Activated naive CD8-positive, alpha-beta T cell treated with anti-CD3 and anti-CD28 coated beads for 36 hours (primary cell): ENCODE results near the gene SERPINB6. TPM values are rescaled to one million over a fixed set of nuclear protein-coding genes. Genes with fewer than 3 reads are reported as not detected.
A peak's percentile ranks its signal among the peaks of the same experiment; 100 is the strongest.
"Not testable (repeated sequence)": the region's sequence is repeated elsewhere in the genome, so short reads cannot be mapped to it uniquely, and the experiment has no call there.

Source experiments
- DNase-seq: peaks from one replicate; pipeline ENCODE4 v3.0.0; 2021
- H3K27ac Mint-ChIP-seq: one replicate; pipeline ENCODE4 v1.8.0; 2022; ENCODE audit warnings: mild to moderate bottlenecking, moderate library complexity, mixed read lengths
- H3K27me3 Mint-ChIP-seq: one replicate; pipeline ENCODE4 v1.8.0; 2022; ENCODE audit warnings: mild to moderate bottlenecking, mixed read lengths
- H3K36me3 Mint-ChIP-seq: one replicate; pipeline ENCODE4 v1.8.0; 2021; ENCODE audit warnings: mild to moderate bottlenecking, mixed read lengths
- H3K4me1 Mint-ChIP-seq: one replicate; pipeline ENCODE4 v1.8.0; 2021; ENCODE audit warnings: mixed read lengths
- H3K4me3 Mint-ChIP-seq: one replicate; pipeline ENCODE4 v1.8.0; 2022; ENCODE audit warnings: mild to moderate bottlenecking, moderate library complexity, mixed read lengths
- H3K9me3 Mint-ChIP-seq: one replicate; pipeline ENCODE4 v1.8.0; 2022; ENCODE audit warnings: mixed read lengths
- total RNA-seq, 2 experiments: library from RNA; stranded (reverse); gene quantifications; one replicate each; pipeline ENCODE4 v1.2.3, GENCODE V29; 2021

Gene SERPINB6
- total RNA-seq, 2 experiments from 2014 or later: 54.9 to 56.0 TPM

DNA sequence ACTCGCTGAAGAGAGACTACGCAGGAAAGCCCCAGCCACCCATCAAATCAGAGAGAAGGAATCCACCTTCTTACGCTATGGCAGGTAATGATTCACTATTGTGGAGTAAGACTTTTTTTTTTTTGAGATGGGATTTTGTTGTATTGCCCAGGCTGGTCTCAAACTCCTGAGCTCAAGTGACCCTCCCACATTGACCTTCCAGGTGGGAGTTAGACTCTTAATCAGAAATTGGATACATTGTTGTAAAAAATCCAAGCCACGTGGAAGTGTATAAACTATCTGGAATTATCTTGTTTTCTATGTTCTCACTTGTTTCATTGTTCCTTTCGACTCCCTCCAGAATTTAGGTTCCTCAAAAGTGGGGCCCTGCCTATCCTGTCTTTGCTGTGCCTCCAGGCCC lies 35.1 kb upstream of the SERPINB6 start:
- Mint-ChIP-seq H3K36me3 (peaks cover 59% of the 10 kb centered on the region), H3K4me3 (no peak overlapping the region), H3K27me3 (no peaks in the 10 kb centered on the region), H3K4me1 (peaks cover 12% of the 10 kb centered on the region), H3K27ac (no peak overlapping the region), H3K9me3 (peaks cover 9% of the 10 kb centered on the region)
- DNase-seq: no peak

- Mint-ChIP-seq H3K36me3 (peaks cover 53% of the 10 kb centered on the region), H3K4me1 (peaks cover 12% of the 10 kb centered on the region)
Observed at GRCh38 chr6:3005874-3006273, 34.5 kb upstream of the SERPINB6 start.

GRCh38 chr6:3005077-3005476 lies 33.7 kb upstream of the SERPINB6 start:
- Mint-ChIP-seq H3K4me3 (no peak overlapping the region), H3K27ac (no peak overlapping the region), H3K36me3 (peaks cover 45% of the 10 kb centered on the region), H3K27me3 (no peaks in the 10 kb centered on the region), H3K9me3 (no peaks in the 10 kb centered on the region), H3K4me1 (peaks cover 12% of the 10 kb centered on the region)
- DNase-seq: no peak

More at GRCh38 chr6:3005874-3006273, 34.5 kb upstream of the SERPINB6 start:
- peaks cover 3% of the 10 kb centered on the region for H3K9me3 Mint-ChIP-seq
- H3K4me3 Mint-ChIP-seq: no peak overlapping the region
- no peak overlapping the region for H3K27ac Mint-ChIP-seq
- DNase-seq: no peak
- H3K27me3 Mint-ChIP-seq: no peaks in the 10 kb centered on the region

- H3K27me3 Mint-ChIP-seq, DNase-seq, H3K27ac Mint-ChIP-seq, H3K9me3 Mint-ChIP-seq, H3K4me3 Mint-ChIP-seq: not testable (repeated sequence)
- H3K36me3 Mint-ChIP-seq: peaks cover 30% of the 10 kb centered on the region
- H3K4me1 Mint-ChIP-seq: peaks cover 19% of the 10 kb centered on the region
Observed at GRCh38 chr6:3003226-3003625, 31.9 kb upstream of the SERPINB6 start.

GRCh38 chr6:3001773-3002293 lies 30.5 kb upstream of the SERPINB6 start:
- no peak overlapping the region for H3K4me3 Mint-ChIP-seq
- DNase-seq: no peak
- H3K36me3 Mint-ChIP-seq: peaks cover 22% of the 10 kb centered on the region
- H3K27me3 Mint-ChIP-seq: no peaks in the 10 kb centered on the region
- H3K9me3 Mint-ChIP-seq: no peaks in the 10 kb centered on the region
- H3K4me1 Mint-ChIP-seq: peaks cover 19% of the 10 kb centered on the region
- H3K27ac Mint-ChIP-seq: no peak overlapping the region

DNA sequence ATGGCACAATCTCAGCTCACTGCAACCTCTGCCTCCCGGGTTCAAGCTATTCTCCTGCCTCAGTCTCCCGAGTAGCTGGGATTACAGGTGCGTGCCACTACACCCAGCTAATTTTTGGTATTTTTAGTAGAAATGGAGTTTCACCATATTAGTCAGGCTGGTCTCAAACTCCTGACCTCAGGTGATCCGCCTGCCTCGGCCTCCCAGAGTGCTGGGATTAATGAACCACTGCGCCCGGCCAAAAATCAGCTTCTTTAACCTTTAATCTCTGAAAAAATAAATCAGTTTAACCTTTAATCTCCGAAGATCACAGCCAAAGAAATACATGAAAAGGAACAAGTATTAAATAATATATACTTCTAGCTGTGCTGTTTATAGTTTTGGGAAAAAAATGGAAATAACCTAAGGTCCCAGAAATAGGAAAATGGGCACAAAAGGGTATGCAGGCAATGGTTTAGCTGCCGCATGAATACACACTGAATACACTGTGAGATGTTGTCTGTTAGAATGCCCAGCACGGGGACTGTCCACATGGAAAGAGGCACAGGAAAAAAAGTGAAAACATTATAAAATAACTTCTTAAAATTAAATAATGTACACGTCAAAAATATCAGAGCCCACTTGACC lies 29.9 kb upstream of the SERPINB6 start:
- H3K27ac Mint-ChIP-seq: no peak overlapping the region
- no peaks in the 10 kb centered on the region for H3K9me3 Mint-ChIP-seq
- no peaks in the 10 kb centered on the region for H3K27me3 Mint-ChIP-seq
- H3K36me3 Mint-ChIP-seq: peaks cover 20% of the 10 kb centered on the region
- no peak for DNase-seq
- H3K4me1 Mint-ChIP-seq: peaks cover 19% of the 10 kb centered on the region
- peak overlapping the region; percentile 88 for H3K4me3 Mint-ChIP-seq

DNA sequence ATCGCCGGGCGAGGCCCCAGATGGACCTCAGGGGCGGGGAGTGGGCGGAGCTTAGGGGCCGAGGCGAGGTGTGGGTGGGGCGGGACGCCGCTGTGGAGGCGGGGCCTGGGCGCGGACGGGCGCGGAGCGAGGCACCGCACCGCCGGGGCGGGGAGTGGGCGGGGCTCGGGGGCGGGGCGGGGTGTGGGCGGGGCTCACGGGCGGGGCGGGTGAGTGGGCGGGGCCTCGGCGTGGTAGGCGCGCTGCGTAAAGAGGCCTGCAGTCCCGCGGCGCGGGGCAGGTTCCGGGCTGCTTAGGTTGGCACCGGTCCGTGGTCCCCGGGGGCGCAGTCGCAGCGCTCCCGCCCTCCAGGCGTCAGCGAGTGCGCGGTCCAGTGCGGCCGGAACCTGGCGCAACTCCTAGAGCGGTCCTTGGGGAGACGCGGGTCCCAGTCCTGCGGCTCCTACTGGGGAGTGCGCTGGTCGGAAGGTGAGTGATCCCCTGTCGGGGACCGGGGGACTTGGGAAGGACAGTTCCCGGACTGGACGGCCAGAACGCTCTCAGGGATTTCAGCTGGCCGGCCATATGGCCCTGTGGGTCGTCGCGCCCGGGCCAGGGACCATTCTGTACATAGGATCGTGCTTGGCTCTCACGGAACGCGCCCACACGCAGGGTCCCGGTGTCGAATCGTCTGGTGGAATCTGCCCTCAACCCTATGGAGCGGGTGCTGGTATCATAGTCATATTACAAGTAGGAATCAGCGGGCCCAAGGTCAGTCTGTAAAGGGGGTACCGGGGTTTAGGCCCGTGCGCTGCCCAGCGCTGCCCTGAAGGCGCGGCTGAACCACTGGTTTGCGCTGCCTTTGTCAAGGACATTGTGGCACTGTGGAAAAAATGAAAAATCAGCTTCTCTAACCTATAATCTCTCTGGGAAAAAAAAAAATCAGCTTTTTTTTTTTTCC lies 28.5 kb upstream of the SERPINB6 start, which contains the start of gene NQO2:
TSS of gene NQO2 (plus strand) at position 277 of the 940 bp plus-strand sequence. CDS start 6,659 bp downstream, outside the sequence.
- Mint-ChIP-seq H3K9me3 (no peaks in the 10 kb centered on the region), H3K27me3 (no peaks in the 10 kb centered on the region), H3K4me1 (peaks cover 15% of the 10 kb centered on the region), H3K27ac (peak within 1 kb of the TSS; percentile 98), H3K4me3 (peak within 1 kb of the TSS; percentile 94), H3K36me3 (peaks cover 15% of the 10 kb centered on the region)
- DNase-seq: peak; percentile 88

DNA sequence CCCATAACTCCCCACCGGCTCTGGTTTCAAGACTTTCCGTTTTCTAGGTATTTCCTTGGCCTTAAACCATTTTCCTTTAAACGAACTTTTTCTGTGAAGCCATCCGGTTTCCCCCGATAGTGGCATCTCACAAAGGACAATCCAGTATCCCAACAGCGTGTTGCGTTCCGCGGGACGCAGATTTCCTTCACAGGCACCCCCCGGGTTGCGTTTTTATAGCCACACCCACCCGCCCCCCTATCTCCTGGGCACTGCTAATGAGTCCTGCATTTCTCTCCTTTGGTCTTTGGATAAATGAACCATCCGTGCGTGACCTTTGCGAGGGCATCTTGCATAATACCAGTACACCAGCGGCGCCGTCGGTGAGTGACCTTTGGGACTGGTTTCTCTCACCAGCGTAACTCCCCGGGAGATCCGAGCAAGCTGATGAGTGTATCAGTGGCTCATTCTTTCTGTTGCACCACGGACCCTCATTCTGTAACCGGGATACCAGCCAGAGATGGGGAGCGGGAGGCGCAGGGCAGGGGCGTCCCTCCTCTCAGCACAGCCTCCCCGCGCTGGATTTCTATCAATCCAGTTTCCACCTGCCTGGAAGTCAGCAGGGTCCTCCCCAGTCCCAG lies 27.7 kb upstream of the SERPINB6 start:
- Mint-ChIP-seq H3K27ac (peak overlapping the region; percentile 98), H3K4me3 (peak overlapping the region; percentile 94), H3K9me3 (no peaks in the 10 kb centered on the region), H3K36me3 (peaks cover 10% of the 10 kb centered on the region), H3K27me3 (no peaks in the 10 kb centered on the region), H3K4me1 (peaks cover 15% of the 10 kb centered on the region)
- DNase-seq: peak; percentile 83

DNA sequence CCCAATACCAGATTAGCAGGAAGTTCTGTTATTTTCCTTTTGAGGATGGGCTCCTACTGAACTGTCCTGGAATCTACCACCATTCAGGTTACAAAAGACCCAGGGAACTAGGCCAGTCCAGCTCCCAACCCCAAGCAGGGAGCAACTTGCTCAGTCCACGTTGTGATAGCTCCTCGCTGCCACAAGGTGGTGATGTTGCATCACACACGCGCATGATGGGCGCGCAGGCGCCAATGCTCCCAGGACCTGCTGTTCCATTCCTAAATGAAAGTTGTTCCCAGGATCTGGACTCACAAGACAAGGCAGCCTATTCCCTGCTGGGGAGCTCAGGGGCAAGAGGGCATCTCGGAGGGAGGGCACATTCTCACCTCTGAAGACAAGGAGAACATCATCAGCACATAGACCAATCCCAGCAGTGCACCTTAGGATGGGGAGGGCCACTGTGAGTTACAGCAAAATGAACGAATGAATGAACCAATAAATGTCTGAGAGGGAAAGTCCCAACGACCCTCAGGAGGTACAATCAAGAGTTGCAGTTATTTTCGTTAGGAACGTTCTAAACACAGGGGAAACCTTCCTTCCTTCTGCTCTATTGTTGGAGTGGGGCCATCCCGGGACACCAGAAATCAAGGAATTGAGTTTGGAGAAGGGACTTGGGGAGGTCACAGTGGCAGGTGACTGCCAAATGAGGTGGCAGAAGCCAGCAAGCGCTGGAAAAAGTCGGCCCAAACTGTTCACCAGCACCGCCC lies 27.1 kb upstream of the SERPINB6 start:
- not testable (repeated sequence) for H3K36me3 Mint-ChIP-seq, H3K27me3 Mint-ChIP-seq, H3K9me3 Mint-ChIP-seq
- peak; percentile 64 for DNase-seq
- Mint-ChIP-seq H3K4me1 (peaks cover 15% of the 10 kb centered on the region), H3K27ac (peak overlapping the region; percentile 98), H3K4me3 (peak overlapping the region; percentile 94)

GRCh38 chr6:2993755-2994317 lies 22.5 kb upstream of the SERPINB6 start:
- Mint-ChIP-seq H3K27me3 (no peaks in the 10 kb centered on the region), H3K9me3 (no peaks in the 10 kb centered on the region)

DNA sequence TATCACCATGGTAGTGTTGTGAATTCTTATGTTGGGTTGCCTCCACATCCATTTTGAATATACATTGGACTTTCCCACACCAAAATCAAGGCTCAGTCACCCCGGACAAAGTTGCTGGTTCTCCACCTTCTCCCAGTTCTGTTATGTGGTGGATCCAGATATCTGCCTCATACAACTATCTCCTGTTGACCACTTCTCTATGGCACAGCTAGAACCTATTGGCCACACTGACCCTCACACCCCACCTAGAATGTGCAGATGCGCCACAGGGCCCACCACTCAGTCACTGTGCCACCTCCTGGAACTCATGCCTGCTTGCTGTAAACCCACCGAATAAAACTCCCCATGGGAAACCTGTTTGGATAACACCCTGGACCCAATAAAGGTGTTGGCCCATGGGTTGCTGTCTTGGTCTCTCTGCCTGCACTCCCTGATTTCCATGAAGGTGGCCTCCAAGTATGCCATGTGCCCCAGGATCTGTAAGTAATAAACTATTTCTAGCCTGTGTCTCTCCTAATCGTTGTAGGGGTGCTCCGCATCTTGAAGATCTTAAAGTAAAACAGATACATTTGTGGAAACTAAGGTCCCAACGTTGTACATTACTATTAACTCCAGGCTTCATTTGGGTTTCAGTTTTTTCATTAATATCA lies 21.1 kb upstream of the SERPINB6 start:
- Mint-ChIP-seq H3K27me3 (no peaks in the 10 kb centered on the region), H3K4me3 (no peak overlapping the region), H3K9me3 (no peaks in the 10 kb centered on the region), H3K36me3 (peaks cover 1% of the 10 kb centered on the region), H3K4me1 (peaks cover 18% of the 10 kb centered on the region), H3K27ac (no peak overlapping the region)
- no peak for DNase-seq

More at GRCh38 chr6:2993755-2994317, 22.5 kb upstream of the SERPINB6 start:
- H3K4me3 Mint-ChIP-seq: no peak overlapping the region
- DNase-seq: no peak
- H3K4me1 Mint-ChIP-seq: peaks cover 14% of the 10 kb centered on the region
- H3K27ac Mint-ChIP-seq: no peak overlapping the region
- peaks cover 1% of the 10 kb centered on the region for H3K36me3 Mint-ChIP-seq

DNA sequence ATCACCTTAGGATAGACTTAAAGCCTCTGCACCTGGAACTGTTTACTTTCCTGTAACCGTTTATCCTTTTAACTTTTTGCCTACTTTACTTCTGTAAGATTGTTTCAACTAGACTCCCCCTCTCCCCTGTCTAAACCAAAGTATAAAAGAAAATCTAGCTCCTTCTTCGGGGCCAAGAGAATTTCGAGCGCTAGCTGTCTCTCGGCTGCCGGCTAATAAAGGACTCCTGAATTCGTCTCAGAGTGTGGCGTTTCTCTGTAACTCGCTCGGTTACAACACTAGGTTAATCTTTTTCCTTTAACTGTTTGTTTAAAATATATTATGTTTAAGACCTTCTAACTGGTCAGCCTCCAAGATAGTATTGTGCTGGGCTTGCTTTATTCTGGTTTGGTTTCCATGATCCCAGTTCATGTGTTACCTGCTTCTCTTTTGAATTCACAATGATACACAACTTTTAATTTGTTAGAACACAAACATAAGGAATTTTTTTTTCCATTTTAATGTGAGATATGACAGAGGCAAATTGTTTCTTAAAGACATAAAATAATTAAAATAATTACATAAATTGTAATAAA lies 19.7 kb upstream of the SERPINB6 start:
- H3K9me3 Mint-ChIP-seq: no peaks in the 10 kb centered on the region
- peak overlapping the region; percentile 84 for H3K4me3 Mint-ChIP-seq
- peak overlapping the region; percentile 97 for H3K27ac Mint-ChIP-seq
- no peak for DNase-seq
- H3K4me1 Mint-ChIP-seq: peaks cover 18% of the 10 kb centered on the region
- H3K27me3 Mint-ChIP-seq: no peaks in the 10 kb centered on the region
- H3K36me3 Mint-ChIP-seq: peaks cover 1% of the 10 kb centered on the region

DNA sequence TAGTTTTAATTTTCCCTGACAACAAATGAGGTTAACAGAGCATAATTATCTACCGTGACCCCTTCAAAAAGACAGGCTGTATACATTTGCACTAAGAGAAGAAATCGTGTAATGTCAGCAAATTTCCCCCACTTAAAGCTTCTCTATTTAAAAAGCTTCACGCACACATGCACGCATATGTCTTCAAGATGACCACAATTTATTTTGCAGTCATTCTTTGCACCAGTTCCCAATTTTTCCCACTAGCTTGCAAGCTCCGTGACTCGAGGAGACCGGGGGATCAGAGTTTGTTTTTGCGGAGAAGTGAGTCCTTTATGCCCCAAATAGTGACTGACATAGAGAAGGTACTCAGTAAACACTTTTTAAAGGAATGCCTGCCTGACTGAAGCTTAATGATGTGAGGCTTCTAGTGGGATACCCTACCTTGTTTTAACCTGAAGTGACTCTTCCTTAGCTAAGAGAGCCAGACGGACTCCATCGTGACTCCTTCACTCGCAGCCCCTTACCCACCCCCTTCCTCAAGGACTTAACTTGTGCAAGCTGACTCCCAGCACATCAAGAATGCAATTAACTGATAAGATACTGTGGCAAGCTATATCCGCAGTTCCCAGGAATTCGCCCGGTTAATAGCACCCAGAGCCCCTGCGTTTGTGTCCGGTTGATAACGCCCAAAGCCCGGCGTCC lies 19.0 kb upstream of the SERPINB6 start:
- H3K36me3 Mint-ChIP-seq: peaks cover 1% of the 10 kb centered on the region
- peak overlapping the region; percentile 97 for H3K27ac Mint-ChIP-seq
- H3K27me3 Mint-ChIP-seq: no peaks in the 10 kb centered on the region
- H3K9me3 Mint-ChIP-seq: no peaks in the 10 kb centered on the region
- H3K4me3 Mint-ChIP-seq: peak overlapping the region; percentile 84
- peaks cover 18% of the 10 kb centered on the region for H3K4me1 Mint-ChIP-seq
- DNase-seq: no peak
